NCI-H526 treated with DMSO at 0.1 percent for 48 hours (cell line): ENCODE measurements around the gene HADHB.
A peak's percentile ranks its signal among the peaks of the same experiment; 100 is the strongest.
"Not testable (repeated sequence)": the region's sequence is repeated elsewhere in the genome, so short reads cannot be mapped to it uniquely, and the experiment has no call there.

Source experiments
- DNase-seq: peaks from one replicate; lab custom pipeline; 2025; lab: John Stamatoyannopoulos, UW

Gene HADHB

DNA sequence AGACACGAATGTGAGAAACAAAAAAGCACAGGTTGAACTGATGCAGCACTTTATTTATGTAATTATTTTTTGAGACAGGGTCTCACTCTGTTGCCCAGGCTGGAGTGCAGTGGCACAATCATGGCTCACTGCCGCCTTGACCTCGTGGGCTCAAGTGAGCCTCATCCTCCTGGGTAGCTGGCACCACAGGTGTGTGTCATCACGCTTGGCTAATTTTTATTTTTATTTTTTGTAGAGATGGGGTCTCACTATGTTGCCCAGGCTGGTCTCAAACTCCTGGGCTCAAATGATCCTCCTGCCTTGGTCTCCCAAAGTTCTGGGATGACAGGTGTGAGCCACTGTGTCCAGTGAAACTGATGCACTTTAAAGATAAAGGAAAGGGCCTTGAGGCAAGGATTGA, 84.3 kb downstream of the HADHB start:
- not testable (repeated sequence) for DNase-seq

GRCh38 chr2:26330114-26330549, 85.4 kb downstream of the HADHB start:
- peak; percentile 54 for DNase-seq

DNA sequence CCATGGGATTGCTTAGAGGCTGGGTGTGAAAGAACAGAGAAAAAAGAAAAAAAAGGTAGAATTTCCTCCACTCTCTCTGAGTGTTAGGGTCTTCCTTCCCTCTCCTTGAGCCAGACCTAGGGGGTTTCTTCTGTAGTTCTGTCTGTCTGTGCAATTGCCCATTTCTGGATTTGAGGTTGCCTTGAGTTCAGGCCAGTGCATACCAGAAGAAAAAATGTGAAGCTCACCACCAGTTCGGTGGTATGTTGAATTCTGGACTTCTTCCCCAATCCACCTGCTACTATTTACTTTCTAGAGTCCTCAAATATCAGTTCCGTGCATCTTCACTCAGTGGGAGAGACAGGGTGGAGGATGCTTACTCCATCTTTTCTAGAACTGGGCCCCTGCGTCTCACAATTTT, 85.9 kb downstream of the HADHB start:
- no peak for DNase-seq

DNA sequence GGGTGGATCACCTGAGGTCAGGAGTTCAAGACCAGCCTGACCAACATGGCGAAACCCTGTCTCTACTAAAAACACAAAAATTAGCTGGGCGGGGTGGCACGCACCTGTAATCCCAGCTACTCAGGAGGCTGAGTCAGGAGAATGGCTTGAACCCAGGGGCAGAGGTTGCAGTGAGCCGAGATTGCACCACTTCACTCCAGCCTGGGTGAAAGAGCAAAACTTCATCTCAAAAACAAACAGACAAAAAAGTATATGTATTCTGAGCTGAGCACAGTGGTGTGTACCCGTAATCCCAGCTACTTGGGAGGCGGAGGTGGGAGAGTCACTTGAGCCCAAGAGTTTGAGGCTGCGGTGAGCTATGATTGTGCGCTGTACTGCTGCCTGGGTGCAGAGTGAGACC, 86.6 kb downstream of the HADHB start:
- not testable (repeated sequence) for DNase-seq

- DNase-seq = peak; percentile 14
Measured at GRCh38 chr2:26333293-26333692, 88.6 kb downstream of the HADHB start.

DNA sequence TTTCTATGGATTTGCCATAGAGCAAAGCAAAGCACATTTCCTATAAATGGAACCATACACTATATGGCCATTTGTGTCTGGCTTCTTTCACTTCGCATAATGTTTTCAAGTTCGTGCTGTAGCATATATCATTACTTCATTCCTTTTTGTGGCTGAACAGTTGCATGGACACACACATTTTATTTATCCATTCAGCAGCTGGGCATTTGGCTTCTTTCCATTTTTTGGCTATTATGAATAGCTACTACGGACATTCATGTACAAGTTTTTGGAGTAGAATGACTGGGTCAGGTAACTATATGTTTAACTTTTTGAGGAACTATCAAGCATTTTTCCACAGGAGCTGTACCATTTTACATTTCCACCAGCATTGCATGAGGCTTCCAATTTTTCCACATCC, 90.5 kb downstream of the HADHB start:
- no peak for DNase-seq

DNA sequence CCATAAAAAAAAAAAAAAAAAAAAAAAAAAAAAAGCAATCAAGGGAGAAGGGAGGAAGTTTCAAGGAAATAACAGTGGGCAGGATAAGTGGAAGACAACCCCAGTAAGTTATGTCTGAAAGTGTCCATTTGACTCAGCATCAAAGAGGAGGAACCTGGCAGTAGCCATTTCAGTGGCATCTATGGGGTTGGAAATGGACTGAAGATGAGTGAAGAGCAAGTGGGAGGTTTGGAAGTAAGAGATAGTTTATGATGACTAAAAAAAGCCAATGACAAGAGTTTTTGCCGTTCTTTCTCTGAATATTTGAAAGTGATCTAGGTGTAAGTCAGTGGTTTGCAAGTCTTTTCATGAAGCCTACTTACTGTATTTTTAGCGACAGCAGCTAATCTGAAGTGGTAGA, 92.0 kb downstream of the HADHB start:
- no peak for DNase-seq

- no peak for DNase-seq
Measured at GRCh38 chr2:26337298-26337697, 92.6 kb downstream of the HADHB start.
